Endothelial cell (in vitro differentiated cells): ENCODE measurements around the gene MACROD2. TPM values are rescaled to one million over a fixed set of nuclear protein-coding genes. Genes with fewer than 3 reads are reported as not detected.
"Not testable (repeated sequence)": the region's sequence is repeated elsewhere in the genome, so short reads cannot be mapped to it uniquely, and the experiment has no call there.

ENCODE experiments used
- DNase-seq: peaks from one replicate; pipeline ENCODE4 v3.0.0; 2021; ENCODE audit warnings: low spot score
- H3K27ac Mint-ChIP-seq: one replicate; pipeline ENCODE4 v1.8.0; 2021; ENCODE audit warnings: mixed read lengths, inconsistent platforms; ENCODE audit not compliant: unreplicated experiment
- H3K27me3 Mint-ChIP-seq: one replicate; pipeline ENCODE4 v1.8.0; 2021; ENCODE audit warnings: mild to moderate bottlenecking, moderate library complexity, mixed read lengths, inconsistent platforms; ENCODE audit not compliant: unreplicated experiment
- H3K36me3 Mint-ChIP-seq: one replicate; pipeline ENCODE4 v1.8.0; 2021; ENCODE audit warnings: mild to moderate bottlenecking, low read depth, mixed read lengths, inconsistent platforms; ENCODE audit not compliant: unreplicated experiment
- H3K4me1 Mint-ChIP-seq: one replicate; pipeline ENCODE4 v1.8.0; 2021; ENCODE audit warnings: mild to moderate bottlenecking, mixed read lengths, inconsistent platforms; ENCODE audit not compliant: unreplicated experiment
- H3K4me3 Mint-ChIP-seq: one replicate; pipeline ENCODE4 v1.8.0; 2021; ENCODE audit warnings: mild to moderate bottlenecking, mixed read lengths, inconsistent platforms; ENCODE audit not compliant: unreplicated experiment
- H3K9me3 Mint-ChIP-seq: one replicate; pipeline ENCODE4 v1.8.0; 2021; ENCODE audit warnings: mixed read lengths, inconsistent platforms; ENCODE audit not compliant: unreplicated experiment
- total RNA-seq: library from RNA; stranded (reverse); fragmentation: NEBNext Ultra II Directional; extraction: Animal tissue kit (Norgen Biotek cat#: 25700); gene quantifications from one replicate; pipeline ENCODE4 v1.2.1, GENCODE V29; 2021; ENCODE audit not compliant: unreplicated experiment
- TF ChIP-seq, protein P1 (sequence below): fragments of 200-600 bp; sonication (generic); IDR thresholded peaks from one replicate; pipeline ENCODE4 v1.5.0; 2021; ENCODE audit warnings: antibody characterized with exemption; ENCODE audit not compliant: unreplicated experiment

The MACROD2 gene
- total RNA-seq, 1 donor from 2014 or later, result 6.4 TPM

DNA sequence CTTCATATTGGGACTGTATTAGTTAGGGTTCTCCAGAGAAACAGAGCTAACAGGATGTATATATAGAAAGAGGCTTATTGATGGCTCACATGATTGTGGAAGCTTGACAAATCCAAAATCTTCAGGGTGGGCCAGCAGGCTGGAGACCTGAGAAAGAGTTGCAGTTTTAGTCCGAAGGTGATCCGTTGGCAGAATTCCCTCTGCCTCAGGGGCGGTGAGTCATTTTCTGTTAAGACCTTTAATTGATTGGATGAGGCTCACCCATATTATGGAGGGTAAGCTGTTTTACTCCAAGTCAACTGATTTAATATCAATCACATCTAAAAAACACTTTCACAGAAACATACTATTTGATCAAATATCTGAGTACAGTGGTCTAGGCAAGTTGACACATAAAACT is 228.5 kb downstream of the MACROD2 start:
- H3K27ac Mint-ChIP-seq, result no peak overlapping the region

DNA sequence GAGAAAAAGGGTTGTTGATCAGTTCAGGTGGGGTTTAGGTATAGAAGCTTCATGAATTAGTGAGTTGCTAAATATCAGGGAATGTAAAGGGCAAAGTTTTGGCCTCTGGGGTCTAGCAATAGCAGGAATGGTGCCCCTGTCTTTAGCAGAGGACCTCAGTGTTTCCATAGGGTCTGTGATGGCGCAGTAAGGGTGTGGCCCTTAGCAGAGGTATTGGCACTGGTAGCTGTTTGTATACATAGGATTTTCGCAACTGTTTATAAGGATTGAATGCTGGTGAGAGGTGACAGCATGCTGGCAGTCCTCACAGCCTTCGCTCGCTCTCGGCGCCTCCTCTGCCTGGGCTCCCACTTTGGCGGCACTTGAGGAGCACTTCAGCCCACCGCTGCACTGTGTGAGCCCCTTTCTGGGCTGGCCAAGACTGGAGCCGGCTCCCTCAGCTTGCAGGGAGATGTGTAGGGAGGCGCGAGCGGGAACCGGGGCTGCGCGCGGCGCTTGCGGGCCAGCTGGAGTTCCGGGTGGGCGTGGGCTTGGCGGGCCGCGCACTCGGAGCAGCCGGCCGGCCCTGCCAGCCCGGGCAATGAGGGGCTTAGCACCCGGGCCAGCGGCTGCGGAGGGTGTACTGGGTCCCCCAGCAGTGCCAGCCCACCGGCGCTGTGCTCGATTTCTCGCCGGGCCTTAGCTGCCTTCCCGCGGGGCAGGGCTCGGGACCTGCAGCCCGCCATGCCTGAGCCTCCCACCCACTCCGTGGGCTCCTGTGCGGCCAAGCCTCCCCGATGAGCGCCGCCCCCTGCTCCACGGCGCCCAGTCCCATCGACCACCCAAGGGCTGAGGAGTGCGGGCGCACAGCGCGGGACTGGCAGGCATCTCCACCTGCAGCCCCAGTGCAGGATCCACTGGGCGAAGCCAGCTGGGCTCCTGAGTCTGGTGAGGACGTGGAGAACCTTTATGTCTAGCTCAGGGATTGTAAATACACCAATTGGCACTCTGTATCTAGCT is 231.0 kb downstream of the MACROD2 start:
- H3K36me3 Mint-ChIP-seq, H3K4me3 Mint-ChIP-seq, H3K4me1 Mint-ChIP-seq, H3K27me3 Mint-ChIP-seq, DNase-seq, H3K9me3 Mint-ChIP-seq: not testable (repeated sequence)
- H3K27ac Mint-ChIP-seq, result peak overlapping the region; percentile 12

More for the DNA sequence above, 228.5 kb downstream of the MACROD2 start:
- Mint-ChIP-seq H3K36me3 (no peaks in the 10 kb centered on the region), H3K27me3 (no peaks in the 10 kb centered on the region), H3K4me1 (no peaks in the 10 kb centered on the region), H3K9me3 (no peaks in the 10 kb centered on the region), H3K4me3 (no peak overlapping the region)
- TF ChIP-seq, protein P1, sequence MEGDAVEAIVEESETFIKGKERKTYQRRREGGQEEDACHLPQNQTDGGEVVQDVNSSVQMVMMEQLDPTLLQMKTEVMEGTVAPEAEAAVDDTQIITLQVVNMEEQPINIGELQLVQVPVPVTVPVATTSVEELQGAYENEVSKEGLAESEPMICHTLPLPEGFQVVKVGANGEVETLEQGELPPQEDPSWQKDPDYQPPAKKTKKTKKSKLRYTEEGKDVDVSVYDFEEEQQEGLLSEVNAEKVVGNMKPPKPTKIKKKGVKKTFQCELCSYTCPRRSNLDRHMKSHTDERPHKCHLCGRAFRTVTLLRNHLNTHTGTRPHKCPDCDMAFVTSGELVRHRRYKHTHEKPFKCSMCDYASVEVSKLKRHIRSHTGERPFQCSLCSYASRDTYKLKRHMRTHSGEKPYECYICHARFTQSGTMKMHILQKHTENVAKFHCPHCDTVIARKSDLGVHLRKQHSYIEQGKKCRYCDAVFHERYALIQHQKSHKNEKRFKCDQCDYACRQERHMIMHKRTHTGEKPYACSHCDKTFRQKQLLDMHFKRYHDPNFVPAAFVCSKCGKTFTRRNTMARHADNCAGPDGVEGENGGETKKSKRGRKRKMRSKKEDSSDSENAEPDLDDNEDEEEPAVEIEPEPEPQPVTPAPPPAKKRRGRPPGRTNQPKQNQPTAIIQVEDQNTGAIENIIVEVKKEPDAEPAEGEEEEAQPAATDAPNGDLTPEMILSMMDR, result no peak
- no peak for DNase-seq

DNA sequence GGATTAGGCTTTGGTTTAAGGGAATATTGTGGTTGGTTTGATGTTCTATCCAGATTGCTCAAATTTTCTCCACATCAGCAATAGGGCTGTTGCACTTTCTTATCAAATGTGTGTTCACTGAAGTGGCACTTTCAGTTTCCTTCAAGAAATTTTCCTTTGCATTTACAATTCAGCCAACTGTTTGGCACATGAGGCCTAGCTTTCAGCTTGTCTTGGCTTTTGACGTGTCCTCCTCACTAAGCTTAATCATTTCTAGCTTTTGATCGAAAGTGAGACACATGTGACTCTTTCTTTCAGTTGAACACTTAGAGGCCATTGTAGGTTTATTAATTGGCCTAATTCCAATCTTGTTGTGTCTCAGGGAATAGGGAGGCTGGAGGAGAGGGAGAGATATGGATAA is 237.3 kb downstream of the MACROD2 start:
- no peak overlapping the region for H3K4me3 Mint-ChIP-seq
- no peak for DNase-seq
- no peaks in the 10 kb centered on the region for H3K9me3 Mint-ChIP-seq
- H3K27me3 Mint-ChIP-seq, result no peaks in the 10 kb centered on the region
- TF ChIP-seq, protein P1, result no peak
- H3K27ac Mint-ChIP-seq, result no peak overlapping the region
- H3K4me1 Mint-ChIP-seq, result no peaks in the 10 kb centered on the region
- no peaks in the 10 kb centered on the region for H3K36me3 Mint-ChIP-seq

DNA sequence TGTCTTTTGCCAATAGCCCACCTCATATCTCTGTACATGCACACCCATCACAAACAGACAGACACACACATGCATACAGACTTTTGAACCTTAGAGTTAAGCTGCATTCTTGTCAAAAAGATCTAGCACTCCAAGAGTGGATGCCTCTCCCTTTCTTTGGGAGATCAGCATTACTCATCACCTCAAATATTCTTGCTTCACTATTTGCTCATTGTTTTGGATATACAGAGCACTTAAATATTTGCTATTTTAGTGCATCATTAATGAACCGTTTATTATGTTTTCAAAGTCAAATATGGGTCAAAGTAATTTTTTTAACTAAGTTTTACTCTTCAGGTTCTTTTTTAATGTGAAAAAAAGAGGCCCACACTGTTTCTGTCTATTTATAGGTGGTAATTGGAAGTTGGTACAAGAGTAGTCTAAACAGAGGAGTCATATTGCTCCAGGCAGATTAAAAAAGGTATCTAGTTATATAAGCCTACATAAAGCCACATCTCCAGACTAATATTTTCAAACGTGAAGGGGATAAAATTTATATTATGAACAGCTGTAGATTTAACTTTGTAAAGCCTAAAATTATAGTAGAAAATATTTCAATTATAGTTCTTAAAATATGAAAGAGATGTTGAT is 239.5 kb downstream of the MACROD2 start:
- no peak for DNase-seq
- no peaks in the 10 kb centered on the region for H3K27me3 Mint-ChIP-seq
- H3K4me1 Mint-ChIP-seq, result no peaks in the 10 kb centered on the region
- no peaks in the 10 kb centered on the region for H3K36me3 Mint-ChIP-seq
- H3K27ac Mint-ChIP-seq, result no peak overlapping the region
- H3K9me3 Mint-ChIP-seq, result no peaks in the 10 kb centered on the region
- TF ChIP-seq, protein P1, result no peak
- H3K4me3 Mint-ChIP-seq, result no peak overlapping the region

DNA sequence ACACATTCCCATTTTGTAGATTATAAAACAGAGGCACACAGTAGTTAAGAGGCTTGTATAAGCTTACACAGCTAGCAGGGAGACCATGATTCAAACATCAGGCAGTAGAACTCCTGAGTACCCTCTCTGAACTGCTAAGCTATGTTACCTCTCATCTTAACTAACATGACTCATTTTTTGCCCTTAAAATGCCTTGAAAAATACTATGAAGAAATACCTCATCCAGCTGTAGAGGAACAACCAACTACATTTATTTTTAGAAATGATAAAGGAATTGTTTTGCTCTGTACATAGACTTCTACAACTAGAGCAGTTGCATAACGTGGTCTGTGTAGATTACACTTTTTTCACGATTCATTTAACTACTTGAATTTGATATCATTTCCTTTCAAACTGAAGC is 240.0 kb downstream of the MACROD2 start:
- no peaks in the 10 kb centered on the region for H3K27me3 Mint-ChIP-seq
- H3K4me1 Mint-ChIP-seq, result no peaks in the 10 kb centered on the region
- H3K4me3 Mint-ChIP-seq, result no peak overlapping the region
- H3K27ac Mint-ChIP-seq, result no peak overlapping the region
- H3K36me3 Mint-ChIP-seq, result no peaks in the 10 kb centered on the region
- TF ChIP-seq, protein P1, result no peak
- DNase-seq, result no peak
- no peaks in the 10 kb centered on the region for H3K9me3 Mint-ChIP-seq
